ENCODE data around the gene R3HDM2. TPM values are rescaled to one million over a fixed set of nuclear protein-coding genes. Genes with fewer than 3 reads are reported as not detected.
"Not testable (repeated sequence)": the region's sequence is repeated elsewhere in the genome, so short reads cannot be mapped to it uniquely, and the experiment has no call there.

R3HDM2 gene
- polyA plus RNA-seq, 1 donor from 2014 or later = 11.1 TPM

GRCh38 chr12:57278465-57279381 lies 152.1 kb downstream of the R3HDM2 start:
- no peaks in the 10 kb centered on the region for H3K9me2 ChIP-seq (ENCODE audit: insufficient read depth, low read length)
- TF ChIP-seq EZH2 (IDR thresholded peaks at IDR 0.05; ENCODE audit: borderline replicate concordance, insufficient read depth, low read length, poor library complexity, severe bottlenecking) (no peak), SMC3 (conservative IDR thresholded peaks at IDR 0.05; ENCODE audit: poor library complexity) (no peak), RAD21 (conservative IDR thresholded peaks at IDR 0.05) (no peak), POLR2AphosphoS5 (IDR thresholded peaks at IDR 0.05) (no peak), CTCF (IDR thresholded peaks at IDR 0.05; ENCODE audit: poor library complexity, severe bottlenecking) (no peak), REST (IDR thresholded peaks at IDR 0.05; ENCODE audit: borderline replicate concordance) (no peak), TAF1 (IDR thresholded peaks at IDR 0.05; ENCODE audit: low read depth) (no peak), MXI1 (conservative IDR thresholded peaks at IDR 0.05; ENCODE audit: poor library complexity, severe bottlenecking) (no peak), EP300 (conservative IDR thresholded peaks at IDR 0.05; ENCODE audit: poor library complexity, severe bottlenecking) (no peak)
- no peaks in the 10 kb centered on the region for H3K27me3 ChIP-seq (ENCODE audit: insufficient read depth, low read depth, low read length)
- H3K4me3 ChIP-seq (ENCODE audit: low read length) = no peak overlapping the region
- H3K9ac ChIP-seq (ENCODE audit: low read length) = no peak overlapping the region
- no peaks in the 10 kb centered on the region for H4K20me1 ChIP-seq (ENCODE audit: insufficient read depth)
- no peaks in the 10 kb centered on the region for H3K9me3 ChIP-seq (ENCODE audit: low read length)
- no peaks in the 10 kb centered on the region for H3K36me3 ChIP-seq (ENCODE audit: insufficient read depth, low read length)
- H2AFZ ChIP-seq (ENCODE audit: low read depth, low read length) = no peak overlapping the region
- no peak overlapping the region for H3K27ac ChIP-seq (ENCODE audit: low read length)
- H3F3A ChIP-seq (ENCODE audit: insufficient read depth, low read length, poor library complexity, severe bottlenecking) = no peaks in the 10 kb centered on the region
- H3K79me2 ChIP-seq (replicated peaks; ENCODE audit: insufficient read depth, low read length) = no peaks in the 10 kb centered on the region
- no peak overlapping the region for H3K4me2 ChIP-seq (ENCODE audit: low read length)

GRCh38 chr12:57276935-57277563 lies 153.8 kb downstream of the R3HDM2 start:
- H3K9me3 ChIP-seq (ENCODE audit: low read length) = no peaks in the 10 kb centered on the region
- no peaks in the 10 kb centered on the region for H3K9me2 ChIP-seq (ENCODE audit: insufficient read depth, low read length)
- no peak overlapping the region for H3K27ac ChIP-seq (ENCODE audit: low read length)
- no peaks in the 10 kb centered on the region for H3K79me2 ChIP-seq (replicated peaks; ENCODE audit: insufficient read depth, low read length)
- H3F3A ChIP-seq (ENCODE audit: insufficient read depth, low read length, poor library complexity, severe bottlenecking) = no peaks in the 10 kb centered on the region
- H3K27me3 ChIP-seq (ENCODE audit: insufficient read depth, low read depth, low read length) = no peaks in the 10 kb centered on the region
- no peak overlapping the region for H3K9ac ChIP-seq (ENCODE audit: low read length)
- TF ChIP-seq CTCF (IDR thresholded peaks at IDR 0.05; ENCODE audit: poor library complexity, severe bottlenecking) (no peak), EP300 (conservative IDR thresholded peaks at IDR 0.05; ENCODE audit: poor library complexity, severe bottlenecking) (no peak), SMC3 (conservative IDR thresholded peaks at IDR 0.05; ENCODE audit: poor library complexity) (no peak)
- H3K4me2 ChIP-seq (ENCODE audit: low read length) = no peak overlapping the region
- no peaks in the 10 kb centered on the region for H3K36me3 ChIP-seq (ENCODE audit: insufficient read depth, low read length)
- no peak overlapping the region for H3K4me3 ChIP-seq (ENCODE audit: low read length)
- no peak overlapping the region for H2AFZ ChIP-seq (ENCODE audit: low read depth, low read length)
- no peaks in the 10 kb centered on the region for H4K20me1 ChIP-seq (ENCODE audit: insufficient read depth)

- not testable (repeated sequence) for H3K4me2 ChIP-seq (ENCODE audit: low read length); H3K9ac ChIP-seq (ENCODE audit: low read length); H3K9me2 ChIP-seq (ENCODE audit: insufficient read depth, low read length); H3K79me2 ChIP-seq (replicated peaks; ENCODE audit: insufficient read depth, low read length); H4K20me1 ChIP-seq (ENCODE audit: insufficient read depth); H3F3A ChIP-seq (ENCODE audit: insufficient read depth, low read length, poor library complexity, severe bottlenecking); H3K27ac ChIP-seq (ENCODE audit: low read length); H3K27me3 ChIP-seq (ENCODE audit: insufficient read depth, low read depth, low read length); H2AFZ ChIP-seq (ENCODE audit: low read depth, low read length); H3K4me3 ChIP-seq (ENCODE audit: low read length); H3K9me3 ChIP-seq (ENCODE audit: low read length); H3K36me3 ChIP-seq (ENCODE audit: insufficient read depth, low read length)
Measured at GRCh38 chr12:57276233-57276632, 154.6 kb downstream of the R3HDM2 start.

Measured in neural cell (in vitro differentiated cells).